Coronary artery (tissue), 2 donors: ENCODE results near the gene MT1B.

Source experiments
- DNase-seq: peaks from one replicate; pipeline ENCODE4 v3.0.0-alpha.2; 2017; ENCODE audit warnings: low spot score
- H3K27ac ChIP-seq, 2 donors: fragments of 200-600 bp; sonication (generic); one replicate each; pipeline ENCODE4 v1.5.1; 2016 to 2019
- H3K4me3 ChIP-seq: fragments of 200-600 bp; sonication (generic); 2 replicates; pipeline ENCODE4 v1.5.1; 2016; ENCODE audit warnings: mild to moderate bottlenecking, moderate library complexity
- TF ChIP-seq, protein P1 (sequence below): fragments of 200-600 bp; sonication (generic); IDR thresholded peaks from one replicate; pipeline ENCODE4 v1.5.1; 2019; ENCODE audit warnings: antibody characterized with exemption

The MT1B gene

DNA sequence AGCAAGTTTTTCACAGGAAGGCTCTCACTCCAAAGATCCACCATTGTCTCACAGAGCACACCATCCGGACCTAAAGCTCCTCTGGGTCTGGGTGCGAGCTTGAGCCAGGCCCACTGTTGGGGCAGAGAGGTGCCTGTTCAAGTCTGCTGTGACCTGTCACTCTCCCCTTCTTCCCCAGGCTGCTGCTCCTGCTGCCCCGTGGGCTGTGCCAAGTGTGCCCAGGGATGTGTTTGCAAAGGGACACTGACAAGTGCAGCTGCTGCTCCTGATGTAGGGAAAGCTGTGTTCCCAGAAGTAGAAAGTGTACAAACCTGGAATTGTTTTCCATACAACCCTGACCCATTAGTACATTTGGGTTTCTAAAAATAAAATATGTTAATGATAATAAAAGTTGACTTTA, 25.8 kb downstream of the MT1B start:
- no peak overlapping the region for H3K27ac ChIP-seq
- no peak overlapping the region for H3K4me3 ChIP-seq
- TF ChIP-seq, protein P1, sequence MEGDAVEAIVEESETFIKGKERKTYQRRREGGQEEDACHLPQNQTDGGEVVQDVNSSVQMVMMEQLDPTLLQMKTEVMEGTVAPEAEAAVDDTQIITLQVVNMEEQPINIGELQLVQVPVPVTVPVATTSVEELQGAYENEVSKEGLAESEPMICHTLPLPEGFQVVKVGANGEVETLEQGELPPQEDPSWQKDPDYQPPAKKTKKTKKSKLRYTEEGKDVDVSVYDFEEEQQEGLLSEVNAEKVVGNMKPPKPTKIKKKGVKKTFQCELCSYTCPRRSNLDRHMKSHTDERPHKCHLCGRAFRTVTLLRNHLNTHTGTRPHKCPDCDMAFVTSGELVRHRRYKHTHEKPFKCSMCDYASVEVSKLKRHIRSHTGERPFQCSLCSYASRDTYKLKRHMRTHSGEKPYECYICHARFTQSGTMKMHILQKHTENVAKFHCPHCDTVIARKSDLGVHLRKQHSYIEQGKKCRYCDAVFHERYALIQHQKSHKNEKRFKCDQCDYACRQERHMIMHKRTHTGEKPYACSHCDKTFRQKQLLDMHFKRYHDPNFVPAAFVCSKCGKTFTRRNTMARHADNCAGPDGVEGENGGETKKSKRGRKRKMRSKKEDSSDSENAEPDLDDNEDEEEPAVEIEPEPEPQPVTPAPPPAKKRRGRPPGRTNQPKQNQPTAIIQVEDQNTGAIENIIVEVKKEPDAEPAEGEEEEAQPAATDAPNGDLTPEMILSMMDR = no peak
- DNase-seq = no peak

DNA sequence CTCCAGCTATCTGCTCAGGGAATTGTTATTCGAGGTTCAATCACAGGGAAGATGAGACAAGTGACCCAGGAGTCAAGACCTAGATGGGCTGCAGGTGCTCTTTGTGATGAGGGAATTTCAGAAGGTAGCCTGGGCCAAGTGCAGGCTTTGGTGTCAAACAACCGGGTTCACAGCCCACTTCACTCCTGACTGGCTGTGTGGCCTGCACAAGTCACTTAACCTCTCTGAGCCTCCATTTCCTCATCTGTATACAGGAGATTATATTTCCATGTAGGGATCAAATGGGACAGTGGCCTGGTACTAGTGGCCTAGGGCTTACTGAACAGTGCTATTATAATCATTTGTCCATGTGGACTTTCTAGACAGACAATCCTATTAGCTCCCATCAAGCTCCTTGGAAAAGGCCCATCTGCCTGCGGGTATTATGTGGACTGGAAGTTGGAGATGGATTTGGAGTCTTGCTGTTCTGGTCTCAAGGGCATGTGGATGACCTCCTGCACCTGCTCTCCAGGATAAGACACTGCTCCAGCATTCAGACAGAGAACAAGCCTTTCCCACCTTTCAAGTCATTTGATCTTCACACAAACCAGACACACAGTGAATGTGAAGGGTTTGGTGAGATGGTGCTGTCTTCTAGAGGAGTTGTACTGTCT, 27.5 kb downstream of the MT1B start:
- H3K27ac ChIP-seq = no peak overlapping the region
- no peak for DNase-seq
- no peak overlapping the region for H3K4me3 ChIP-seq
- TF ChIP-seq, protein P1 = no peak

DNA sequence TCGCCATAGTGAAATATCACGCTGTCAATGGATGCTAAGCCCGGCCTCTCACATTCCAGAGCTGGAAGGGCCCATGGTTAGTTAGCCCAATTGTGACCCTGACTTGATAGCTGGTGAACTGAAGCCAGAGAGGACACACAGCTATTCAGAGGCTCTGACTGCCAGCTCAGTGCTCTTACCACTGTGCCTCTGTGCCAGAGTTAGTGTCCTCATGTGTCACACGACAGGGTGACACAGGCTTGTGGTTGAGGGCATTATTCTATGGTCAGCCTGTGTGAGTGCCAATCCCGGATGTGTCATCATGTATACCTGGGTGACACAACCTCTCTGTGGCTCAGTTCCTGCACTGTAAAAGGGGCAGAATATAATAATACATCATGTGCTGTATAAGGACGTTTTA, 28.1 kb downstream of the MT1B start:
- H3K27ac ChIP-seq = no peak overlapping the region
- H3K4me3 ChIP-seq = no peak overlapping the region
- TF ChIP-seq, protein P1 = no peak
- no peak for DNase-seq

DNA sequence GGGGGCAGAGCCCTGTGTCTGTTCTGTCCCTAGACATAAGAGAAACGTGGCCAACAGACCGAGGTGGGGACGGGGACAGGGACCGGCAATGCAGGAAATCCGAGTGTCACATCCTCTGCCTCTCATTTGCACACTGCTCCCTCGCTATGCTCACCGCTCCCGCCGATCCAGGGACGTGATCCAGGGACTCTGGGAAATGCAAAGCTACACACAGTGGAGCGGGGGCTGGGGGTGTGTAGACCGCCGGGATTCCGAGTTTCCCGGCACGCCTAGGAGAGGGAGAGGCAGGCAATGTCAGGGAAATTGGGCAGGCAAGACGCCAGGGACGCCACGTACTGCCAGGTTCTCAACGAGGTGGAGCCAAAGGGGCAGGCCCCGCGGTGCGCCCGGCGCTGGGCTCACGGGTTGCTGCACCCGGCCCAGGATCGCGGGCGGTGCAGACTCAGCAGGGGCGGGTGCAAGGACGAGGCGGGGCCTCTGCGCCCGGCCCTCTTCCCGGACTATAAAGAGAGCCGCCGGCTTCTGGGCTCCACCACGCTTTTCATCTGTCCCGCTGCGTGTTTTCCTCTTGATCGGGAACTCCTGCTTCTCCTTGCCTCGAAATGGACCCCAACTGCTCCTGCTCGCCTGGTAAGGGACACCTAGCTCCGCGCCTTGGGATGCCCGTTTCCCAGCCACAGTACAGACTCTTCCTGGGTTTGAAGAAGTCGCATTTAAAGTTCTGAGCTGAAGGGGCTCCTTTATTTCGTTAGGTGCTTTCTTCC, 30.4 kb downstream of the MT1B start, which contains the start of gene MT1X:
TSS of gene MT1X (plus strand) at position 532 of the 764 bp plus-strand sequence. CDS start at position 603, 71 bp downstream.
- peak; percentile 99 for DNase-seq
- H3K27ac ChIP-seq = peak within 1 kb of the TSS; percentile 75 to 83
- peak within 1 kb of the TSS; percentile 77 for H3K4me3 ChIP-seq
- TF ChIP-seq, protein P1 = no peak

DNA sequence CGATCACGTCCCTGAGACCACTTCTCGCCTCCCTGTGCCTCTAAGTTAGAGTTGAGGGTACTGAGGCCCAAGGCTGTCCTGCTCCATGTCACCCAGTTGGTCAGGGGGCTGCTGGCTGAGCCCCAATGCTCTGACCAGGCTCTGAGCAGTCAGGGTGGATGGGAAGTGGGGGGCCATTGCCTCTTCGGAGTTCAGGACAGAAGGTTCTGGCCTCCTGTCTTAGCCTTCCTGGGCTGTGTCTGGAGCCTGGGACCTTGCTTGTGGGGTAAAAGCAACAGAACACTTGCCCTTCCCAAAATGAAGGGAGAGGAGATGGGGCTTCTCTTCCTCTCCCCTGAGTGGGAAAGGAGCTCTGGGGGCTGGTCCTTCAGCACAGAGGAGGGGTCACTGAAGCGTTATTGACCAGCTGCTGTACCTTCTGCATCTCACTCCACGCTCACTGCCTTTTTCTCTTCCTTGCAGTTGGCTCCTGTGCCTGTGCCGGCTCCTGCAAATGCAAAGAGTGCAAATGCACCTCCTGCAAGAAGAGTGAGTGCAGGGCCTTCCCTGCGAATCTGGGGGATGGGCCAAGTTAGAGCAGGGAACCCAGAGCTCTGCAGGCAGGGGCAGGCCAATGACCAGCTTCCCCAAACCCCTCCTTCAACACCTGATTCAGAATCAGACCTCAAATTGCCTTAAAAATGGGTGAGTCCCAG, 31.2 kb downstream of the MT1B start:
- DNase-seq = no peak
- peak overlapping the region; percentile 71 to 83 for H3K27ac ChIP-seq
- TF ChIP-seq, protein P1 = no peak
- H3K4me3 ChIP-seq = peak overlapping the region; percentile 77

DNA sequence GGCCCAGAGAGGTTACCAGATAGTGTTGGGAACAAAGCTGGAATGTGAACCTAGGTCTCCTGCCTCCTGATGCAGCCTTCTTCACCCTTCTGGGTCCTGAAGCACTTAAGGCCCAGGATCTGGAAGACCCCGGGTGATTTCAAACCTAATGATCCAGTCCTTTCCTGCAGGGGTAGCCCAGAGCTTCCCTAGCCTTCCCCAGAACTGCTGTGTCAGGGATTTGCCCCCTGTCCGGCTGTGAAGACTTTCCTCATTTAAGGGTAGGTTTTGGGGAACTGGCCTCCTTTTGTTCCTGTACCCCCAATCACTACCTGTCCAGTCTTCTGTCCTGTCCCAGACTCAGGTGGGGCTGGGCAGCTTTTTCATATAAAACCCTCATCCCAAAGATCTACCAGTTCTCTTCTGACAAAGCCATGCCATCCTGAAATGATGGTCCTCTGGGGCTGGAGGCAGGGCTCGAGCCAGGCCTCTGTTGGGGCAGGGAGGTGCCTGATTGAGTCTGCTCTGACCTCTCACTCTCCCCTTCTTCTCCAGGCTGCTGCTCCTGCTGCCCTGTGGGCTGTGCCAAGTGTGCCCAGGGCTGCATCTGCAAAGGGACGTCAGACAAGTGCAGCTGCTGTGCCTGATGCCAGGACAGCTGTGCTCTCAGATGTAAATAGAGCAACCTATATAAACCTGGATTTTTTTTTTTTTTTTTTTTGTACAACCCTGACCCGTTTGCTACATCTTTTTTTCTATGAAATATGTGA, 31.9 kb downstream of the MT1B start:
- TF ChIP-seq, protein P1 = no peak
- Histone ChIP-seq H3K27ac (peak overlapping the region; percentile 71 to 83), H3K4me3 (peak overlapping the region; percentile 77)
- no peak for DNase-seq
